HG02943 (cell line): ENCODE measurements around the gene IFNA10.
"Not testable (repeated sequence)": the region's sequence is repeated elsewhere in the genome, so short reads cannot be mapped to it uniquely, and the experiment has no call there.

ENCODE experiments used
- ATAC-seq: cut with Tn5 transposase; IDR thresholded peaks from one replicate; pipeline ENCODE4 v1.9.1; 2021; ENCODE audit warnings: mild to moderate bottlenecking, low read depth, moderate library complexity; ENCODE audit not compliant: unreplicated experiment

Gene IFNA10

DNA sequence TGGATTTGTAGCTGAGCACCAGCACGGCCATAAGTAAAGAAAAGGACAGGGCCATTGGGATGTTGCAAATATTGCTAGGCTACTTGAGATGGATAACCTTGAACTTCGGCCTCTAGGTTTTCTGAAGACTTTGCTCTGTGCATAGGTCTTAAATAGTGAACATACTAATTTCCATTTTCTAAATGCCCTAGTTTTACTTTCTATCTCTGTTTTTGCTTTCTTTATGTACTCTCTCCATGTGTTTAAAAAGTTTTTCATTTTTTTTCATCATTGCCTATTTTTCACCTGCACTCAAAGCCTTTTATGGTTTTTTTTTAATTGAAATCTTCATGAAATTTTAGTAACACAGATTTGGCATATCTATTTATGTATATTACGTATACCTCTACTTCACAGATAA, at the start of gene IFNA10:
Gene IFNA10 (minus strand): TSS at position 101 of the 400 bp plus-strand sequence. CDS start 46 bp downstream, at position 55.
- not testable (repeated sequence) for ATAC-seq

DNA sequence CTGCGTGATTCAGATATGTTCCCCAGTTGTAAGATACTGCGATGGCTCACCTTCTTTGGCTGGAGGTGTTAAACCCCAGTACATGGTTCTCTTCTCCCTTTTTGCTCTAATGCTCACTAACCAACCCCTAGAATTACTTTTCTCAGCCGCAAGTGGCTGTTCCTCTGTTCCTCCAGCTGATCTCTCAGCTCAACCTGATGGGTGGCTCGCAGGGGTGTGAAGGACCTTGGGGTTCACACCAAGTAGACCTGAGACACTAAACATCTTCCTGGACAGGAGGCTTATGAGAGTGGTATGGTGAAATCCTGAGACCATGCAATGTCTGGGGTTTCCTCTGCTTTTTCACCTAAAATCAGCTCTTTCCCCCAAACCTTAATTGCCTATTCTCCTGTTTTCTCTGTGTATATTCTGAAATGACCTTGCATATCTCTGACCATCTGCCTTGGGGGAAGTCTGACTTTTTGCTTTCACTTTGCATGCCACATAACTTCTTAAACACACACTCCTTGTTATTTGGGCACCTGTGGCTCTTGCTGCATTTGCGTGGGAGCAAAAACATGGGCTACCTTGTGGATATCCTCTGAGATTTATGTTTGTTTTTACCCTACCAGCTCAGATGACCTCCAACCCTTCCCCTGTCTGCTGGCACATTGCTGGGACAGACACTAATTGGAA, 48.7 kb upstream of the IFNA10 start:
- peak; percentile 51 for ATAC-seq

DNA sequence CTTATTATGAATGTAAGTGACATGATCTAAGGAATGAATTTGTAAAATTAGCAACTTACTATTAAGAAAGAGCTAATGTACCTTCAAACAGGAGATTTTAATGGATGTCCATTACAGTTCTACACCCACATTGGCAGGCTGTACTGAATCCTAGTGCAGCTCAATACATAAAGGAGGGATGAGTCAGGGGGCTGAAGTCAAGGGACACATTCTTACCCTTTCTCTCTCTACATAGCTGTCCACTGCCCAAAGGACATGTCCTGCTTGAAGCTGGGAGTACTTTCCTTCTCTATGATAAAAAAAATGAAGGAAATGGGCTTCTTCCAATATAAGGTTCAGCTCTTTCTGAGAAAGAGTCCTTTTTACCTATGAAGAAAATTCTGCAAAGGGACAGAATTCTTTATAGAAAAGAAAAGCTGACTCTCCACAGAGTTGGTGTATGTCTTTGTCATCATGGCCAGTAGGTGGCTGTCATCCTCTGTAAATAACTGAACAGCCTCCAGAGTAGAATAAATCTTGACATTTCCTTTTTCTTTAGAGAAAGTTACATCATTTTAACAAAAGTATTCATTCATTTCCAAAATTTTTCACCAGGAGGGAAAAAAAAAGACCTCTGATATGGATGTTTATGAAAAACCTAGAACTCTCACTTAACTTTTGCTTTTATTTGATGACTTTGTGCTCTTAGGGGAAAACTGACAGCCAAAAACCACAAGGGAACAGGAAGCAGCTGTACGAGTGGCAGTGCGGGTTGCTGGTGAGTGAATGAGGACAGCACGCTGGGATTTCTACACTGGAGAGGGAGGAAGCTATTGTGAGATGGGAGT, 46.0 kb upstream of the IFNA10 start:
- peak; percentile 63 for ATAC-seq

DNA sequence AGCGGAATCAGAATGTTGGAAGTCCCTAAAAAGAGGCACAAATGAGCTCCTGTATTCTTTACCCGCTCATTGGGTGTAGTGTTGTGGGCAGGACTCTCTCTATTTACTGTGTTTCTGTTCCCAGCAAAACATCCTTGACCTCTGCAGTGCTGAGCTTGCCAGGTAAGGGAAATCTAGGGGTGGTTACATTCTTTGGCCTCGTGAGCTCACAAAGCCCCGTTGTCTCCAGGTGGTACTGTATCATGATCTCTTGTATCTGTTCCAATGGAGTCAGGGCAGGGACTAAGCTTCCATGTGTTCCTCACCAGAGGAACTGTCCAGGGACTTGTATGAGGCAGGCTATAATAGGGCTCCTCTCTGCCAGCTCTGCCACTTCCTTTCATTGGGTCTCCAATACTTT, 44.7 kb upstream of the IFNA10 start:
- no peak for ATAC-seq

DNA sequence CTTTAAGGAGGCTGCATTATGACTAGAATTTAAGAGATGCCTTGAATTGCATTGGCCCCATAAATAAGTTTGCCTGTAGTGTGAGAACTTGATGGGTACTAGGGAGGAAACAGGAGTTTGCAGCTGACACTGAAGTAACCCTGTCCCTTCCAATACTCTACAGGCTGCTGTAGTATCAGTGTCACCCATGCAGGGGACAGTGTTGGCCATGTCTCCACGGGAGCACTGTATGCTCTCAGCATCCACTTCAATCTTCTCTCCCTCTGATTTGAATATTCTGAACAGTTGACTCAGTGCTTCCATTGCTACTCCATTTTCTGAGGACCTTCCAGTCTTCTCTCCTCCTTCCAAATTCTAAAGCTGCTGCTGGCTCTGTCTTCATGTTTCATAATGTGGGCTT, 44.2 kb upstream of the IFNA10 start:
- ATAC-seq, result no peak

DNA sequence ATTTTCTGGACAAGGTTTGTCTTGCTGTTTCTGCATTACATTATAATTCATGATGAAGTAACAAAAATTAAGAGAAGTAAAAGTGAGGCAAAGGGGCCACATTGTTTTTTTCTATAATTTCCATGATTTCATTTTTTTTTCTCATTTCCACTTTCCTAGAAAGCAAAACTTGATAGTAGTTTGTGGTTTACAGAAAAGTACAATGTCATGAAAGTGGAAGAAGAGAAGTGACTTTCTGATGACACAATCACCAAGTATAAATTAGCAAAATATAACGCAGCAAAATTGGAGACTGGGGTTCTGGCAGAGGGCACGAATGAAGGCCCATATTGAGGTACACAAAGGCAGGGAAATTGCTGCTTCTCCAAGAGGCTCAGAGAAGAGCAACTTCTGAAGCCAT, 37.9 kb upstream of the IFNA10 start:
- ATAC-seq, result no peak

DNA sequence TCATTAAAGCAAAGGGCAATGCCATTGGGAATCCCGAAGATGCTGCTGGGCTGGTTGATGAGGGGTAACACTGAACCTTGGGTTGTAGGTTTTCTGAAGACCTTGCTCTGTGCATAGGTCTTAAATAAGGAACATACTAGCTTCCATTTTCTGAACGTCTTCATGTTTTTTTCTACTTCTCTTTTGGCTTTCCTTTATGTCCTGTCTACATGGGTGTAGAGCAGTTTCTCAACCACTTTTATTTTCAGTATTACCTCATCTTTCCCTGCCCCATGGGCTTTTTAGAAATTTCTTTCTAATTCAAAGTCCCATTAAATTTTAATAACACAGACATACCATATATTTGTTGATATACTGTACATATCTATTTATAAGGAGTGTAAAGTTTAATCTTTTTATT, 33.0 kb upstream of the IFNA10 start, which contains the start of gene IFNA14:
Gene IFNA14 (minus strand): TSS at position 95 of the 400 bp plus-strand sequence. CDS start 70 bp downstream, at position 25.
- ATAC-seq, result no peak

DNA sequence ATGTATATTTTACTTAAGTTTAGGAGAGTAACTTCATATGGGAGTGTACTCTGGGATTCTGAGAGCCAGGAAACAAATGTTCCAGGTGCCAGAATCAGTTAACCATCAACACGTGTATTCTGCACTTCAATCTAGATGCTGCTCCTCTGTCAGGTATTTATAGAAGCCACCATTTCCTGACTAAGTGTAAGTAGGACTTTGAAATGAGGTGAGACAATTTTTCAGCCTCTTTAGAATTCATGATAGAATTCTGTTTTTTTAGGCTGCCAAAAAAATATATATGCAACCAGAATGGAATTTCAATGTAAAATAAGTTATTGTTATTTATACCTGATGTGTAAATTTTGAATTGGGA, 29.4 kb upstream of the IFNA10 start:
- ATAC-seq, result peak; percentile 19

DNA sequence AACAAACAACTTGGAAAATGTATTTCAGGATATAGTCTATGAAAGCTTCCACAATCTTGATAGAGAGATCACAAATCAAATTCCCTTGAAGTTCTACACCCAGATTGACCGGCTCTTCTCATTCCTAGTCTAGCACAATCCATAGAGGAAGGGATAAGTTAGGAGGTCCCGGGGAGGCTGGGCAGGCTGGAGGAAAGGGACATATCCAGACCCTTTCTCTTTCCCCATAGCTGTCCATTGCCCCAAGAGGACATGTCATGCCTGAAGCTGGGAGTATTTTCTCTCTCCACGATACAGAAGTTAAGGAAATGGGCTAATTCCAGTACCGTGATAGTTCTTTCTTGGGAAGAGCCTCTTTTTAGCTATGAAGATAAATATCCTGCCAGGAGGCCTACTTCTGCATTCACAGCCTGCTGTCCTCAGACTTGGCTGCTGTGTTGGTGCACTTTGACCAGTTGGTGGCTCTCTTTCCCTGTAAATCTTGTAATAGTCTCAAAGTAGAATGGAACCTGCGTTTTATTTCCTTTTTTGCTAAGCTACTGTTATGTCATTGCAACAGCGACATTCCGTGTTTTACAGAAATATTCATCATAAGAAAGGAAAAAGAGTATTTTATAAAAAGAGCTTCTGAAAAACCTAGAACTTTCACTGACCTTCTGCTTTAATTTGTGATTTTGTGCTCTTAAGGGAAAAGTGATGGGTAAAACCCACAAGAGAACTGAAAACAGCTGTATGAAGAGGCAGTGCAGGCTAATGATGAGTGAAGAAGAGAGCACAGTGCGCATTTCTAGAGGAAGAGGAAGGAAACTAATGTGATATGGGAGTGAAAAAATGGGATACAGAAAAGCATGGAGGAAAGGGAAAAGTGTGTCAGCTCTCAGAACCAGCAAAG, 28.8 kb upstream of the IFNA10 start:
- ATAC-seq, result peak; percentile 73

DNA sequence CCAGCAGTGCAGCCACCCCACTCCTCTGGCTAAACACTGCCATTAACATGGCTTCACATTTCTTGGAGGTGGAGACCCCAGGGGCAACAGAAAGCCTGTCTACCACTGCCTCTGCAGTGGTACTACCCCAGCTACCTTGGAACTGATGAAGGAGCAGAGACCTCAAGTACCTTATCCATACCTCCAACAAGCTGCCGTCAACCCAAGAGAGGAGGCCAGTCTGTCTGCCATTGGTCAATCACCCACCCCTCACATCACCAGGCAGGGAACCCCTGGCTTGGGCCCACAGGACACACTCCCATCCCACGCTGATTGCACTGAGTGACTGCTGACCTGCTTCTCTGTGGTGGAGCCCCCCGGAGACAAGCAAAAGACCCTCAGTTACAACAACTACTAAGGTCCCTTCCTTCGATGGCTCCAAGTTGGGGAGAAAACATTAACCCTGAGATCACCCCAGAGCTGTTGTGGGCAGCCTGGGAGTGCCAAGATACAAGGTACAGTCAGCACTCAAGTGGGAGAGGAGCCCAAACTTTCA, 27.3 kb upstream of the IFNA10 start:
- ATAC-seq, result no peak

DNA sequence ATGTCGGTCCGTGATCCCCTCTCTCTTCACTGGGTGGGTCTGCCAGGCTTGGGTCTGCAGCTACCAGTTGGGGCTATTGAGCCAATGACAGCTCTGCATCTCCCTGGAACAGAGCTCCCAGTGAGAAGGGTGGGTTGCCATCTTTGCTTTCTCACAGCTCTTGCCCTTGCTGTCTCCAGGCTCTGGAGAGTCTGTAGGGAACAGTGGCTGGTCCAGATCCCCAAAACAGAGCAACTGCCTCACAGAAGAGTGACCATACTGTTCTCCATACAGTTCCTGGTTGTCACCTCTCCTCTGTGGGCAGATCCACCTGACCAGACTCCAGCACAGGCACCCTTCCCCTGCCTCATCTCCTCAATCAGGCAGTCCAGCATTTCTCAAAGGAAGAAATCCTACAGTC, 26.3 kb upstream of the IFNA10 start:
- no peak for ATAC-seq

DNA sequence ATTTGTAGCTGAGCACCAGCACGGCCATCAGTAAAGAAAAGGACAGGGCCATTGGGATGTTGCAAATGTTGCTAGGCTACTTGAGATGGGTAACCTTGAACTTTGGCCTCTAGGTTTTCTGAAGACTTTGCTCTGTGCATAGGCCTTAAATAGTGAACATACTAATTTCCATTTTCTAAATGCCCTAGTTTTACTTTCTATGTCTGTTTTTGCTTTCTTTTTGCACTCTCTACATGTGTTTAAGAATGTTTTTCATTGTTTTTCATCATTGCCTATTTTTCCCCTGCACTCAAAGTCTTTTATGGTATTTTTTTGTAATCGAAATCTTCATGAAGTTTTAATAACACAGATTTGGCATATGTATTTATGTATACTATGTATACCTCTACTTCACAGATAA, 21.2 kb upstream of the IFNA10 start, which contains the start of gene IFNA17:
Gene IFNA17 (minus strand): TSS at position 101 of the 400 bp plus-strand sequence. CDS start 49 bp downstream, at position 52.
- ATAC-seq, result no peak

DNA sequence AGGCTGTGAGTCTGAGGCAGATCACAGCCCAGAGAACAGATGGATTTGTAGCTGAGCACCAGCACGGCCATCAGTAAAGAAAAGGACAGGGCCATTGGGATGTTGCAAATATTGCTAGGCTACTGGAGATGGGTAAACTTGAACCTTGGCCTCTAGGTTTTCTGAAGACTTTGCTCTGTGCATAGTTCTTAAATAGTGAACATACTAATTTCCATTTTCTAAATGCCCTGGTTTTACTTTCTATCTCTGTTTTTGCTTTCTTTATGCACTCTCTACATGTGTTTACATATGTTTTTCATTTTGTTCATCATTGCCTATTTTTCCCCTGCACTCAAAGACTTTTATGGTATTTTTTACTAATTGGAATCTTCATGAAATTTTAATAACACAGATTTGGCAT, 10.3 kb upstream of the IFNA10 start, which contains the start of gene IFNA16:
Gene IFNA16 (minus strand): TSS at position 101 of the 400 bp plus-strand sequence. CDS start 6 bp downstream, at position 95.
- not testable (repeated sequence) for ATAC-seq

DNA sequence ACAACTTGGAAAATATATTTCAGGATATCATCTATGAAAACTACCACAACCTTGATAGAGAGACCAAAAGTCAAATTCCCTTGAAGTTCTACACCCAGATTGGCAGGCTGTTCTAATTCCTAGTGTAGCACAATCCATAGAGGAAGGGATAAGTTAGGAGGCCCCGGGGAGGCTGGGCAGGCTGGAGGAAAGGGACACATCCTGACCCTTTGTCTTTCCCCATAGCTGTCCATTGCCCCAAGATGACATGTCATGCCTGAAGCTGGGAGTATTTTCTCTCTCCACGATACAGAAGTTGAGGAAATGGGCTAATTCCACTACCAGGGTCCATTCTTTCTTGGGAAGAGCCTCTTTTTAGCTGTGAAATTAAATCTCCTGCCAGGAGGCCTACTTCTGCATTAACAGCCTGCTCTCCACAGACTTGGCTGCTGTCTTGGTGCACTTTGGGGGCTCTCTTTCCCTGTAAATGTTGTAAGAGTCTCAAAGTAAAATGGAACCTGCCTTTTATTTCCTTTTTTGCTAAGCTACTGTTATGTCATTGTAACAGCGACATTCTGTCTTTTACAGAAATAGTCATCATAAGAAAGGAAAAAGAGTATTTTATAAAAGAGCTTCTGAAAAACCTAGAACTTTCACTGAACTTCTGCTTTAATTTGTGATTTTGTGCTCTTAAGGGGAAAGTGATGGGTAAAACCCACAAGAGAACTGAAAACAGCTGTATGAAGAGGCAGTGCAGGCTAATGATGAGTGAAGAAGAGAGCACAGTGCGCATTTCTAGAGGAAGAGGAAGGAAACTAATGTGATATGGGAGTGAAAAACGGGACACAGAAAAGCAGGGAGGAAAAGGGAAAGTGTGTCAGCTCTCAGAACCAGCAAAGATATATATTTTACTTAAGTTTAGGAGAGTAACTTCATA, 6.7 kb upstream of the IFNA10 start:
- peak; percentile 75 for ATAC-seq

DNA sequence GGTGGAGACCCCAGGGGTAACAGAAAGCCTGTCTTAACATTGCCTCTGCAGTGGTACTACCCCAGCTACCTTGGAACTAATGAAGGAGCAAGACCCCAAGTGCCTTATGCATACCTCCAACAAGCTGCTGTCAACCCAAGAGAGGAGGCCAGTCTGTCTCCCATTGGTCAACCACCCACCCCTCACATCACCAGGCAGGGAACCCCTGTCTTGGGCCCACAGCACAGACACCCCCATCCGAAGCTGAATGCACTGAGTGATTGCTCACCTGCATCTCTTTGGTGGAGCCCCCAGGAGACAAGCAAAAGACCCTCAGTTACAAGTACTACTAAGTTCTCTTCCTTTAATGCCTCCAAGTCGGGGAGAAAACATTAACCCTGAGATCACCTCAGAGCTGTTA, 5.2 kb upstream of the IFNA10 start:
- ATAC-seq, result not testable (repeated sequence)

DNA sequence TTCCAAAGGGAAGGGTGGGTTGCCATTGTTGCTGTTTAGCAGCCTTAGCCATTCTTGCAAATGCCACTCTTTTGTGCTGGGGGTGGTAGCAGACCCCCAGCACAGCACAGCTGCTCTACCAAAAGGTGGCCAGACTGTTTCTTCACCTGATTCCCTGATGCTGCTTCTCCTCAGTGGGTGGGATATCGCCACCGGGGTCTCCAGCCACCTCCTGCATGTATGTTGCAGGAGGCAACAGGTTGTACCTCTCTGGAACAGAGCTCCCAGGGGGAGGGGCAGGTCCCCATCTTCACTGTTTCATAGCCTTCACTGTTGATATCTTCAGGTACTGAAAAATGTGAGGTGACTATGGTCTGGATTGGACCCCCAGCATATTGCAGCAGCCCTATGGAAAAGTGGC, 3.8 kb upstream of the IFNA10 start:
- not testable (repeated sequence) for ATAC-seq

DNA sequence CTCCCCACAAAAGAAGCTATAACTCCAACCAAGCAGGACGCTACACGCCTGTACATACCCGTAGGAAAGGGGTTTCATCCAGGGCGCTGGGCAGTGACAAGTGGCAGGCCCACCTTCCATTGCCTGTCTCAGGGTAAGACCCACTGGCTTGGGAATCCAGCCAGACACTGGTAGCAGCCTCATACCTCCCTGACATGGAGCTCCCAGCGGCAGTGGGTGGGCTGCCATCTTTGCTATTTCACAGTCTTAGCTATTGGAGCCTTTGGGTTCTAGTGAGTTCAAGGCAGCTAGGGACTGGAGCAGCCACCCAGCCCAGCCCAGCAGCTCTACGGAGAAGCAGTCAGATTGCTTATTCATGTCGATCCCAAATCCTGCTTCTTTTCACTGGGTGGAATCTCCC, 3.4 kb upstream of the IFNA10 start:
- no peak for ATAC-seq

DNA sequence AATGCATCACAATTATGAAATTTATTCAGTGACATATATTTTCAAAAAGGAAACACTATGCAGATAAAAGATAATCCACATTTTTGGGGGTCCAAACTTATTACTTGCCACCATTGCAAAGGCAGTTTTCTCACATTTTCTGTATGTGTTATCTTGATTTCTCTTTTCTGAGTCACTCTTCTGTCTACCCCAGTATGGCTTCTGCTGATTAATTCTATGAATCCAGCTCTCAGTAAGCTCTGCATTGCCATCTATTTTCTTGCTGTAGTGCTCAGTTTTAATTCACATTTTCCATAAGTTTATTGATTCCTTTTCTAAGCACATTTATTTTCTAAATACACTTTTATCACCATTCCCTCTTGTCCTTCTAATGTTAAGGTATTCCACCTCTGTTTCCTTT, 1.7 kb downstream of the IFNA10 start:
- no peak for ATAC-seq

DNA sequence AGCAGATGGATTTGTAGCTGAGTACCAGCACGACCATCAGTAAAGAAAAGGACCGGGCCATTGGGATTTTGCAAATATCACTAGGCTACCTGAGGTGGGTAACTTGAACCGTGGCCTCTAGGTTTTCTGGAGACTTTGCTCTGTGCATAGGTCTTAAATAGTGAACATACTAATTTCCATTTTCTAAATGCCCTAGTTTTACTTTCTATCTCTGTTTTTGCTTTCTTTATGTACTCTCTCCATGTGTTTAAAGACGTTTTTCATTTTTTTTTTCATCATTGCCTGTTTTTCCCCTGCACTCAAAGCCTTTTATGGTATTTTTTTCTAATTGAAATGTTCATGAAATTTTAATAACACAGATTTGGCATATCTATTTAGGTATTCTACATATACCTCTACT, 4.8 kb downstream of the IFNA10 start, which contains the start of gene IFNA7:
Gene IFNA7 (minus strand): TSS at position 101 of the 400 bp plus-strand sequence. CDS start 40 bp downstream, at position 61.
- not testable (repeated sequence) for ATAC-seq
